Brain microvascular endothelial cell (primary cell): Measurements from ENCODE around the gene PLCD3.

Experiments used
- DNase-seq: peaks from one replicate; pipeline ENCODE4 v3.0.0-alpha.2; 2020
- H3K27ac ChIP-seq: fragments of 250-450 bp; sonication (Bioruptor Pico); 2 replicates; pipeline ENCODE4 v1.5.1; 2020; ENCODE audit warnings: mild to moderate bottlenecking, moderate library complexity
- H3K27me3 ChIP-seq: fragments of 250-450 bp; sonication (Bioruptor Pico); replicated peaks from 2 replicates; pipeline ENCODE4 v1.5.1; 2020; ENCODE audit warnings: mild to moderate bottlenecking
- H3K36me3 ChIP-seq: fragments of 250-450 bp; sonication (Bioruptor Pico); replicated peaks from 2 replicates; pipeline ENCODE4 v1.5.1; 2020; ENCODE audit warnings: mild to moderate bottlenecking
- H3K4me3 ChIP-seq: 2 replicates; pipeline ENCODE4 v1.5.1; 2011; ENCODE audit warnings: low read depth, mild to moderate bottlenecking, control low read depth, low read length, moderate library complexity
- in situ Hi-C: cut with HindIII; loops from 2 replicates; pipeline ENCODE4 v1.10.0; 2017; ENCODE audit warnings: low sequenced_read_pairs, low pct_ligation_motif_present
- TF ChIP-seq, protein P1 (sequence below): IDR thresholded peaks from 2 replicates; pipeline ENCODE4 v1.5.1; 2011; ENCODE audit warnings: low read depth, mild to moderate bottlenecking, moderate library complexity, low read length, control low read depth, inconsistent platforms; ENCODE audit errors: missing control alignments

The PLCD3 gene

DNA sequence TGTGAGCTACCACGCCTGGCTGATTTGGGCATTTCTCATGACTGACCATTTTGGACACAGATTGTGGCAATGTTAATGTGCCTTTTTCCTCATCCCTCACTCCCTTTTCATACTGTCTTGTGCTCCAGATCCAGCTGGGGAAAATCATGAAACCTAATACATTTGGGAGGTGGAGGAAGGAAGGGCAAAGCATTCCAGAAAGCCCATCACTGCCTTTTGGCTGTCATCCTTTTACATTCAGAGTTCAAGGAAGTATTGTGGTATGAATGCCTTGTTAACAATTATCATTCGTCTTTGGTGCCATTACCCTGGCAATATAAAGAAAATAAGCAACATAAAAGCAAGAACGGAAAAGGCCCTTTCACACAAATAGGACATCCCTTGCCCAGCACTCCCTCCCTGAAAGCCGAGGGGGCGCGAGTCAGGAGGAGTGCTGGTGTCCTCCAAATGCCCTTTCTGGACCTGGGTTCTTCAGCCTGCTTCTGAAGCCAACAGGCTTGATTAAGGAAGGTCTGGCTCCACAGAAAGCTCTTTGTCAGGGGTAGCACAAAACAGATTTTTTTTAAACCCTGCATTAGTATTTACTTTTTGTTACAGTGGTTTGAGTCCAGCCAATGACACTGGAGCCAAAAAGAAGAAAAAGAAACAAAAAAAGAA, 51.1 kb downstream of the PLCD3 start:
- in situ Hi-C loops, result no loop called here
- no peaks in the 10 kb centered on the region for H3K27me3 ChIP-seq
- DNase-seq, result no peak
- TF ChIP-seq, protein P1, sequence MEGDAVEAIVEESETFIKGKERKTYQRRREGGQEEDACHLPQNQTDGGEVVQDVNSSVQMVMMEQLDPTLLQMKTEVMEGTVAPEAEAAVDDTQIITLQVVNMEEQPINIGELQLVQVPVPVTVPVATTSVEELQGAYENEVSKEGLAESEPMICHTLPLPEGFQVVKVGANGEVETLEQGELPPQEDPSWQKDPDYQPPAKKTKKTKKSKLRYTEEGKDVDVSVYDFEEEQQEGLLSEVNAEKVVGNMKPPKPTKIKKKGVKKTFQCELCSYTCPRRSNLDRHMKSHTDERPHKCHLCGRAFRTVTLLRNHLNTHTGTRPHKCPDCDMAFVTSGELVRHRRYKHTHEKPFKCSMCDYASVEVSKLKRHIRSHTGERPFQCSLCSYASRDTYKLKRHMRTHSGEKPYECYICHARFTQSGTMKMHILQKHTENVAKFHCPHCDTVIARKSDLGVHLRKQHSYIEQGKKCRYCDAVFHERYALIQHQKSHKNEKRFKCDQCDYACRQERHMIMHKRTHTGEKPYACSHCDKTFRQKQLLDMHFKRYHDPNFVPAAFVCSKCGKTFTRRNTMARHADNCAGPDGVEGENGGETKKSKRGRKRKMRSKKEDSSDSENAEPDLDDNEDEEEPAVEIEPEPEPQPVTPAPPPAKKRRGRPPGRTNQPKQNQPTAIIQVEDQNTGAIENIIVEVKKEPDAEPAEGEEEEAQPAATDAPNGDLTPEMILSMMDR, result no peak
- no peak overlapping the region for H3K27ac ChIP-seq
- H3K36me3 ChIP-seq, result peaks cover 39% of the 10 kb centered on the region
- no peak overlapping the region for H3K4me3 ChIP-seq

DNA sequence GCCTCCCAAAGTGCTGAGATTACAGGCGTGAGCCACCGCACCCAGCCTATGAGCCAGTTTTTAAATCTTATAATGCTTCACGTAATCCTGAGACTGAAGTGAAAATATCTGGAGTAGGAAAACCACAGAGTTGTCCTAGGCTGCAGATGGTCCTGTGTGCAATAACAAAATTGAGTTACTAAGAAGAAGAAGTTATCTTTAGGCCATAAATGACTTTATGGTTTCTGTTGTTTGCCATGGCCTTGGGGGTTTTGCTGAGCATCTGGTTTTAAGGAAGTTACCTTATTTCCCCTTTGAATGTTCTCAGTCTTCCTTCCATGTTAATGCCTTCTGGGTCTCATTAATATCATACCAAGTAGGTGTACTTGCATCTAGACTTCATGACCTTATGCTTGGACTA, 54.7 kb downstream of the PLCD3 start:
- no peak for DNase-seq
- no peak overlapping the region for H3K4me3 ChIP-seq
- TF ChIP-seq, protein P1, result no peak
- H3K27me3 ChIP-seq, result no peaks in the 10 kb centered on the region
- no peak overlapping the region for H3K27ac ChIP-seq
- H3K36me3 ChIP-seq, result peaks cover 36% of the 10 kb centered on the region
- in situ Hi-C loops, result no loop called here

DNA sequence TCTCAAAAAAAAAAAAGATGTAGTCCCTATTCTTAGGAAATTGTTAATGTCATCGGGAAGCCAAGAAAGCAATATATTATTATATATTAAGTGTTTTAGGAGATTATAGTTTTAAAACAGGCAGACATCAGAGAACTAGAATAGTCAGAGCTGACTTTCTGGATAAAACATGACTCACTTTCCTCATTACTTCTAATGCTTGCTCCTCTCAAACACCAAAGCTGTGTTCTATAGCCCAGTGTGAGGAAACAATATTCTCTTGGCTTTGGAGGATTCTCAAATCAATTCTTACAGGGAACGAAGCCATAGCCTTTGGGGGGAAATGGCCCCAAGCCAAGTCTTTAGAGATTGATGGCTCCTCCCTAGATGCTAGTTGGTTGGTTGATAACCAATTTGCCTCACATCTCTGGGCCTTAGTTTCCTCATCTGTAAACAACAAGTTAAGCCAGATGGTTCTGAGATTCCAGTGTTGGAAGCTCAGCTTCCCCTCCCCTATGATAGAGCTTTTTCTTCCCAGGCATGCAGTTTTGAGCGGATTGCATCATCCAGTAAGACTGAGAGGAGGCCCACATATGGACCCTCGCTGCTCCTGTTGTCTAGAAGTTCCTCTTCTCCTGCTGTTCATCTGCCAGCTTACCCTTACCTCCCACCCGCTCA, 58.8 kb downstream of the PLCD3 start:
- Histone ChIP-seq H3K4me3 (no peak overlapping the region), H3K36me3 (peaks cover 18% of the 10 kb centered on the region), H3K27me3 (no peaks in the 10 kb centered on the region), H3K27ac (peak overlapping the region; percentile 53)
- no peak for DNase-seq
- in situ Hi-C loops, result no loop called here
- TF ChIP-seq, protein P1, result no peak

DNA sequence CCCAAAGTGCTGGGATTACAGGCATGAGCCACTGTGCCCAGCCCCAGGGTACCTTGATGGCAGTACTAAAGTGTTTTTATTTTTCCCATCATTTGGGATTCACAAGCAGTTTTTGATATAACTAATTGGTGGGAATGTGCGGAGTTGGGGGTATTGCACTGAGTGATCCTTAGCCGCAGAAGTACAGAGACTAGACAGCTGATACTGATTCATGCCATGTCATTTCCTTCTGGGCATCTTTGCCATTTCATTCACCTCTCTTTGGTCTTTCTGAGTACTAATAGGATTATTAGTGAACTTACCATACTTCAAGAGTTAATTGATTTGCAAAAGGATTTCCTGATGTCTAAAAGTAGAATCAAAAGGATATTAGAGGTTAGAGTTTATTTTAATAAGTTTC, 61.5 kb downstream of the PLCD3 start:
- in situ Hi-C loops, result no loop called here
- peaks cover 24% of the 10 kb centered on the region for H3K36me3 ChIP-seq
- H3K27me3 ChIP-seq, result no peaks in the 10 kb centered on the region
- TF ChIP-seq, protein P1, result no peak
- DNase-seq, result no peak
- H3K4me3 ChIP-seq, result no peak overlapping the region
- no peak overlapping the region for H3K27ac ChIP-seq

DNA sequence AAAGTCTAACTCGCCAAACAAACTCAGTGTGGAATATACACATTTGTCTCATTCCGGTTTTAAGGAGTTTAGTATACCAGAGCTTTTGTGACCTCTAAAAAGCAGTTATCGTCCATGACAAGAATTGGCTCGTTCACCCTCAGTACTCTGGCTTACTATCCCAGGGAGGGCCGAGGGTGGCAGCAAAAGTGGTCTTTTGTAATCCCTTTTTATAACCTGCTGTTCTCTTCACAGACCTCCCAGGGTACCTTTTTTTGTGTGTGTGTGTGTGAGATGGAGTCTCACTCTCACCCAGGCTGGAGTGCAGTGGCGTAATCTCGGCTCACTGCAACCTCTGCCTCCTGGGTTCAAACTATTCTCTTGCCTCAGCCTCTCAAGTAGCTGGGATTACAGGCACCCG, 62.3 kb downstream of the PLCD3 start:
- TF ChIP-seq, protein P1, result no peak
- Histone ChIP-seq H3K27me3 (no peaks in the 10 kb centered on the region), H3K36me3 (peaks cover 22% of the 10 kb centered on the region), H3K4me3 (no peak overlapping the region), H3K27ac (no peak overlapping the region)
- in situ Hi-C loops, result no loop called here
- no peak for DNase-seq
